ENCODE results near the gene RABGAP1L. TPM values are rescaled to one million over a fixed set of nuclear protein-coding genes. Genes with fewer than 3 reads are reported as not detected.

RABGAP1L gene
- total and polyA plus RNA-seq, 2 donors (not counting 3 experiments of a cell fraction or from before 2014, with no cell fraction given), result 6.4 to 22.2 TPM

GRCh38 chr1:174928541-174928940 lies 769.2 kb downstream of the RABGAP1L start:
- Histone ChIP-seq H3K4me1 (ENCODE audit: control insufficient read depth, extremely low read depth, insufficient read depth, low read length) (no peaks in the 10 kb centered on the region), H3K9ac (replicated peaks; ENCODE audit: extremely low read depth, insufficient read depth, low read length) (no peak overlapping the region), H3K4me3 (replicated peaks in 1 of 3; ENCODE audit: insufficient read depth in 1 of 3, low read depth in 1 of 3, low read length in 3 of 3) (no peak overlapping the region), H3K4me2 (ENCODE audit: insufficient read depth, low read length) (no peak overlapping the region), H3K36me3 (ENCODE audit: control insufficient read depth in 2 of 2, extremely low read depth in 1 of 2, insufficient read depth in 2 of 2, low read length in 2 of 2) (no peaks in the 10 kb centered on the region), H3K9me3 (replicated peaks; ENCODE audit: control insufficient read depth, insufficient read depth, low read length) (no peaks in the 10 kb centered on the region), H2AFZ (ENCODE audit: low read depth, low read length) (no peak overlapping the region), H4K20me1 (replicated peaks; ENCODE audit: control insufficient read depth, extremely low read depth, insufficient read depth, low read length) (no peaks in the 10 kb centered on the region), H3K9me1 (replicated peaks; ENCODE audit: control insufficient read depth, extremely low read depth, insufficient read depth, low read length) (no peaks in the 10 kb centered on the region), H3K27ac (ENCODE audit: insufficient read depth, low read depth, low read length) (no peak overlapping the region), H3K27me3 (ENCODE audit: control insufficient read depth in 2 of 2, insufficient read depth in 2 of 2, low read length in 2 of 2) (no peaks in the 10 kb centered on the region), H3K79me2 (ENCODE audit: control insufficient read depth, insufficient read depth, low read length) (no peaks in the 10 kb centered on the region)
- DNase-seq (ENCODE audit: low read depth, low spot score) (no peak), FAIRE-seq (no peak)
- TF ChIP-seq POLR2AphosphoS5 (IDR thresholded peaks at IDR 0.05; ENCODE audit: insufficient read depth, low read depth, low read length) (no peak), POLR2A (IDR thresholded peaks at IDR 0.05; ENCODE audit: low read depth, low read length) (no peak), JUN (IDR thresholded peaks at IDR 0.05; ENCODE audit: borderline replicate concordance, insufficient read depth, insufficient read length, low read depth) (no peak), GATA2 (IDR thresholded peaks at IDR 0.05; ENCODE audit: insufficient read depth, insufficient read length, low read depth, low read length) (no peak), MAX (IDR thresholded peaks at IDR 0.05; ENCODE audit: insufficient read depth, insufficient read length) (no peak)
- intact Hi-C loops (cut with micrococcal nuclease) (no loop called here), dilution Hi-C loops (cut with MboI; ENCODE audit: extremely low pct_ligation_motif_present, low sequenced_read_pairs) (no loop called here)
- BruUV-seq (replicated peaks), result no TSS peak
- ChIA-PET CTCF (no interaction called here), POLR2A (no interaction called here)

GRCh38 chr1:174931214-174931613 lies 771.9 kb downstream of the RABGAP1L start:
- H3K9ac ChIP-seq (replicated peaks; ENCODE audit: extremely low read depth, insufficient read depth, low read length), result no peak overlapping the region
- CTCF ChIA-PET, result interaction anchor here (1.3 to 1.6 kb wide), 2 partner anchors 10 to 669 kb away, joined by 4 to 6 read pairs; no protein-coding TSS in a partner anchor
- dilution Hi-C loops (cut with MboI; ENCODE audit: extremely low pct_ligation_motif_present, low sequenced_read_pairs), result no loop called here

More at GRCh38 chr1:174931214-174931613, 771.9 kb downstream of the RABGAP1L start:
- TF ChIP-seq GATA2 (IDR thresholded peaks at IDR 0.05; ENCODE audit: insufficient read depth, insufficient read length, low read depth, low read length), result no peak
- no peak for TF ChIP-seq MAX (IDR thresholded peaks at IDR 0.05; ENCODE audit: insufficient read depth, insufficient read length)
- H3K79me2 ChIP-seq (ENCODE audit: control insufficient read depth, insufficient read depth, low read length), result no peaks in the 10 kb centered on the region
- H3K27me3 ChIP-seq (ENCODE audit: control insufficient read depth in 2 of 2, insufficient read depth in 2 of 2, low read length in 2 of 2), result no peaks in the 10 kb centered on the region
- no peaks in the 10 kb centered on the region for H3K36me3 ChIP-seq (ENCODE audit: control insufficient read depth in 2 of 2, extremely low read depth in 1 of 2, insufficient read depth in 2 of 2, low read length in 2 of 2)
- no TSS peak for BruUV-seq (replicated peaks)
- FAIRE-seq (no peak), DNase-seq (ENCODE audit: low read depth, low spot score) (no peak)
- no peak overlapping the region for H2AFZ ChIP-seq (ENCODE audit: low read depth, low read length)
- H3K9me1 ChIP-seq (replicated peaks; ENCODE audit: control insufficient read depth, extremely low read depth, insufficient read depth, low read length), result no peaks in the 10 kb centered on the region
- H4K20me1 ChIP-seq (replicated peaks; ENCODE audit: control insufficient read depth, extremely low read depth, insufficient read depth, low read length), result no peaks in the 10 kb centered on the region
- H3K4me1 ChIP-seq (ENCODE audit: control insufficient read depth, extremely low read depth, insufficient read depth, low read length), result no peaks in the 10 kb centered on the region
- no peaks in the 10 kb centered on the region for H3K9me3 ChIP-seq (replicated peaks; ENCODE audit: control insufficient read depth, insufficient read depth, low read length)
- intact Hi-C loops (cut with micrococcal nuclease), result no loop called here
- no peak overlapping the region for H3K4me2 ChIP-seq (ENCODE audit: insufficient read depth, low read length)
- no peak overlapping the region for H3K4me3 ChIP-seq (replicated peaks in 1 of 3; ENCODE audit: insufficient read depth in 1 of 3, low read depth in 1 of 3, low read length in 3 of 3)
- POLR2A ChIA-PET, result no interaction called here
- H3K27ac ChIP-seq (ENCODE audit: insufficient read depth, low read depth, low read length), result no peak overlapping the region

All from endothelial cell of umbilical vein (primary cell).